NCI-H524 treated with DMSO at 0.1 percent for 48 hours (cell line): Measurements from ENCODE around the gene TRIM33.

Experiments used
- DNase-seq: peaks from one replicate; lab custom pipeline; 2025; lab: John Stamatoyannopoulos, UW

Gene TRIM33

GRCh38 chr1:114511032-114511785 is at the start of gene TRIM33:
TRIM33 (minus strand) TSS chr1:114511203; CDS start chr1:114511076, 127 bp downstream.
- peak; percentile 36 for DNase-seq

GRCh38 chr1:114559356-114559755 is 48.4 kb upstream of the TRIM33 start:
- DNase-seq: no peak

GRCh38 chr1:114558544-114558943 is 47.5 kb upstream of the TRIM33 start:
- DNase-seq: no peak

DNA sequence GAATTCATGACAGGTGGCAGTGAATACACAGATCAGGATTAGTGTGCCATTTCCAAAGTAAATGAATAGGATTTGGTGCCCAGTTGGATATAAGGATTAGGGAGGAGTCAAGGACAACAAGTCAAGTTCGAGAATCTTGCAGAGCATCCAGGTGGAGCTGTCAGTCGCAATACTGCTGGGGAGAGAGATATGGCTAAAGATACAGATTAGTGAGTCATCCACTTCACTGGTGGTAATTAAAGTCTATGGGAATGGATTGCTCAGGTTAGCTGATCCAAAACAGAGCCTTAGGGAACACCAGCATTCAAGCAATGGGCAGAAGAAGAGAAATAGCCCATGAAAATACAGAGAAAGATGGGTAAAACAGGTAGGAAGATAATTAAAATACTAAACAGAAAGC is 43.6 kb upstream of the TRIM33 start:
- peak; percentile 70 for DNase-seq

DNA sequence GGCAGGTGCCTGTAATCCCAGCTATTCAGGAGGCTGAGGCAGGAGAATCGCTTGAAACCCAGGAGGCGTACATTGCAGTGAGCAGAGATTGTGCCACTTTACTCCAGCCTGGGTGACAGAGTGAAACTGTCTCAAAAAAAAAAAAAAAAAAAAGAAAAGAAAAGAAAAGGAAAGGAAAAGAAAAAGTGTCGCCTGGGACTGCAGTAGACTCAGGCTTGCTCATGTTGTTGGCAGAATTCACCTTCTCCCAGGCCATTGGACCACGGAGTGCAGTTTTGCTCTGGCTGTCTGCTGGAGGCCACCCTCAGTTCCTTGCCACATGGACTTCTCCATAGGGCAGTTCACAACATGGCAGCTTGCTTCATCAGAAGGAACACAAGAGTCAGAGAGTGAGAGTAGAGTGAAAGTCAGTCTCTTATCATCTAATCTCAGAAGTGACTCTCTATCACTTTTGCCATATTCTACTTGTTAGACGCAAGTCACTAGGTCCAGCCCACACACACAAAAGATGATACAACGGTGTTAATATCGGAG is 41.2 kb upstream of the TRIM33 start:
- no peak for DNase-seq

DNA sequence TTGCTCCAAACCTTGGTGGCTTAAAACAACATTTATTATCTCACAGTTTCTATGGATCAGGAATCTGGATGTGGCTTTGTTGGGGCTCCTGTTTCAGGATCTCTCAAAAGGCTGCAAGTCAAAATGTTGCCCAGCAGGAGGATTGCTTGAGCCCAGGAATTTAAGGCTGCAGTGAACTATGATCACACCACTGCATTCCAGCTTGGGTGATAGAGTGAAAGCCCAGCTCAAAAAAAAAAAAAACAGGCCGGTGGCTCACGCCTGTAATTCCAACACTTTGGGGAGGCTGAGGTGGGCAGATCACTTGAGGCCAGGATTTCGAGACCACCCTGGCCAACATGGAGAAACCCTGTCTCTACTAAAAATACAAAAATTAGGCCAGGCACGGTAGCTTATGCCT is 40.4 kb upstream of the TRIM33 start:
- no peak for DNase-seq

GRCh38 chr1:114550336-114550735 is 39.3 kb upstream of the TRIM33 start:
- no peak for DNase-seq

GRCh38 chr1:114549137-114549536 is 38.1 kb upstream of the TRIM33 start:
- no peak for DNase-seq

- no peak for DNase-seq
Measured at GRCh38 chr1:114547076-114547475, 36.1 kb upstream of the TRIM33 start.

DNA sequence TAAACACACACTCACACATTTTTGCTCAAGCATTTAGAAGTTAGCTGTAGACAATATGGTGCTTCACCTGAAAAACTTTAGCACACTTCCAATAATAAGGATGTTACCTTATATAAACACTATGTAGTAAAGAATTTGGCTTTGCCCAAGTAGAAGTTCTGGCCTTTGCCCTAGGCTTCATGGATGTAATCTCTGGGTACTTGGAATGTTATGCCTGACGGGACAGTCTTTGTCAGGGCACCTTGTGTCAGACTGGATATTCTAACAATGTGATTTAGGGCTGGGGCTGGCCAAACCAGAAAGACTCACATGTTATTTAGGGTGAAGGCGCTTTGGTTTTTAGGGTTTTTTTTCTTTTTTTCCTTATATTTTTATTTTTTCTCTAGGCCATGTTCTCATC is 34.8 kb upstream of the TRIM33 start:
- DNase-seq: no peak

- DNase-seq: no peak
Measured at GRCh38 chr1:114545315-114545714, 34.3 kb upstream of the TRIM33 start.

DNA sequence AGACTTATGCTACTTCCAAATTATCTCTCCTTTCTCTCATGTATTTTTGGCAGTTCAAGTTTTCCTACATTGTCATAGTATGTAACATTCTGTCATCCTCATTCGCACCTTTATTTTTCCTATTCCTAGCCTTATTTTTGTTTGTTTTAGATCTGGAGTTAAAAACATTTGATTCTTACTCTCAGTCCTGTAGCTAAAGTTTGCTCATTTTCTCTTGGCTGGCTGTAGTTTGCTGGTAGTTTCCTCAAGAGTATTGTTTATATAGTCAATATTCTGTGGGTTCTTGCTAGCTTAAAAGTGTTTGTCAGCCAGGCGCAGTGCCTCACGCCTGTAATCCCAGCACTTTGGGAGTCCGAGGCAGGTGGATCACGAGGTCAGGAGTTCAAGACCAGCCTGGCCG is 29.8 kb upstream of the TRIM33 start:
- DNase-seq: no peak

GRCh38 chr1:114540272-114540671 is 29.3 kb upstream of the TRIM33 start:
- no peak for DNase-seq

- no peak for DNase-seq
Measured at GRCh38 chr1:114536043-114536442, 25.0 kb upstream of the TRIM33 start.

DNA sequence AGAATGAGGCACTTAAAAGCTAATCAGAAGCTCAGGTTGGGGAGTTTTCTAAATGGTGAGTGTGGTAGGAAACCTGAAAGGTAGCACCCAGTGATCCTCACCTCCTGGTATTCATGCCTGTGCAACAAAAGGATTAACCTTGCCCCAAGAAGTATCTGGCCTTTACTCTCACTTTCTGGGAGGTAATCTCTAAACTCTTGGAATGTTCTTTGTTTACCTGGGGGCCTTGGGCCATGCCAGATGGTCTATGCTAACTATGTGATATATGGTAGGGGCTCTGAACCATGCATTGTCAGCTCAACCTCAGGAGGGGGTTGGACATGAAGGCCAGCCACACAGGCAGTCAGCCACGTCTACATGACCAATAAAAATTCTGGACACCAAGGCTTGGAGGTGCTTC is 24.4 kb upstream of the TRIM33 start:
- no peak for DNase-seq

- no peak for DNase-seq
Measured at GRCh38 chr1:114531094-114531493, 20.1 kb upstream of the TRIM33 start.

DNA sequence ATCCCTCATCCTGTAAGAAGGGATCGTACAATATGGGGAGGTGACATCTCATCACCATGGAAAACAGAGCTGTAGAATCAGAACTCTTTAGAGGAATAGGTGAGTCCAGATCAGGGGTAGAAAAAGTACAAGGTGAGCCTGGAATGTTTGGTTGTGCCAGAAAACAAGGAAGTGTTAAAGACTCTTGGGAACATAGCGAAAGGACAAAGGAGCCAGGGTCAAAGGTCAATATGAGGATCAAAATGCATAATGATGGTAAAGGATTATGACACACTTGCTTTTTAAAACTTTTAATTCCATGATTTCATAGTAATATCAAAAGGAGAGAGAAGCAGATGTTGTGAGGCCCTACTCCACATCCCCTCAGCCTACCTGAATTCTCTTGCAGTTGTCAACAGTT is 19.2 kb upstream of the TRIM33 start:
- no peak for DNase-seq

DNA sequence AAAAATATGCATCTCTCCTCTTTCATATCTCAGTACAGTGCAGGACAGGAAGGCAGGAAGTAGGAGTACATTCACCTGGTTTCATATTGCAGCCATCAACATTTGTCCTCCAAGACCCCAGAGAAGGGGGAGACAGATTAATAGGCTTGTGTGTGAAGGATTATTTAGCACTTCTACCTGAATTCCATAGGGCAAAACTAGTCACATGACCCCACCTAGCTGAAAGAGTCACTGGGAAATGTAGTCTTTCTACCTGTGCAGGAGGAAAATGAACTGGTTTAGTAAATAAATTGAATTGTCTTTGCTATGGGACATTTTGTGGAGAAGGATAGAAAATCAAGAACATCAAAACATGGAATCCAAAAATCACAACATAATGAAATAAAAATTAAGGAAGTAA is 13.9 kb upstream of the TRIM33 start:
- DNase-seq: no peak

DNA sequence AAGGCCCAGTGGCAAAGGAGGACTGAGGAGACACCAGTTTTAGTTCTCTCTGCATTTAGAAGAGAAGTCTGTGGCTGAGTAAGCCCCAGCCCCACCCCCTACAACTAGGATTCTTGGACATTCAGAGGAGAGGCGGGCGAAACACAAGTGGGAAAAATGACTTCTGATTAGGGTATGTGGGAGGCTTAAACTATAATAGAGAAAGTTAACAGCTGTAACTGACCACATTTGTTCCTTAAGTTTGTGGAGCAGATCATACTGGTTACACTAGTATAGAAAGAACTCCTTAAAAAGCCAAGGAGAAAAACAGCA is 11.2 kb upstream of the TRIM33 start:
- no peak for DNase-seq

DNA sequence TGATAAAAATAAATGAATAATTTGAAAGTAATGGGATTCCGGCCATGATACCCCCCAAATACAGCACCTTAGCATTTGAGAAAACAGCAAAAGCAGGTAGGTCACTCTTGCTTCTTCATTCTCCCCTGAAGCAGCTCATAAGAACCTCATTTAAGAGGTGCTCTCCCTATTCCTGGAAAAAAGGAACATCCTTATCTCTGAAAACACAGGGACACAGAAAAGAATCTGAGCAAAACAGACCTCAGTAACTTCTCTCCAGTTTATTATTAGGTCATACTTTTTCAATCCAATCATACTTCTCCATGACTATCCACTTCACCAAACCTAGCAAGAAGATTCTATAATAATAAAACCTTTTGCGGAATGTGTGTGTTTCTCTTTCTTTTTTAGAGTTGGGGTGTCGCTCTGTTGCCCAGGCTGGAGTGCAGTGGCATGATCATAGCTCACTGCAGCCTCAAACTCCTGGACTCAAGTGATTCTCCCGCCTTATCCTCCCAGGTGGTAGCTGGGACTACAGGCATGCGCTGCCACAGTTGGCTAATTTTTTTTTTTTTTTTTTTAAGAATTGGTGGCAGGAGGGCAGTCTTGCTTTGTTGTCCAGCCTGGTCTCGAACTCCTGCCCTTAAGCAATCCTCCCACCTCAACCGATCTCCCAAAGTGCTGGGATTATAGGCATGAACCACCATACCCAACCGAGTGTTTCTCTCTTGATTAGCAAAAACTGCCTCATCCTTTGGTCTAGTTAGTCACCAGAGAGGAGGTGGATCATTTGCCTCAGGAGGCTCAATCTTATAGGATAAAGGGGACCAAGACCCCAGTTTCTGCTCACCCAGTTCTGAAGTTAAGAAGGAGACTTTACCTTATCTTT is 10.6 kb upstream of the TRIM33 start:
- DNase-seq: no peak

DNA sequence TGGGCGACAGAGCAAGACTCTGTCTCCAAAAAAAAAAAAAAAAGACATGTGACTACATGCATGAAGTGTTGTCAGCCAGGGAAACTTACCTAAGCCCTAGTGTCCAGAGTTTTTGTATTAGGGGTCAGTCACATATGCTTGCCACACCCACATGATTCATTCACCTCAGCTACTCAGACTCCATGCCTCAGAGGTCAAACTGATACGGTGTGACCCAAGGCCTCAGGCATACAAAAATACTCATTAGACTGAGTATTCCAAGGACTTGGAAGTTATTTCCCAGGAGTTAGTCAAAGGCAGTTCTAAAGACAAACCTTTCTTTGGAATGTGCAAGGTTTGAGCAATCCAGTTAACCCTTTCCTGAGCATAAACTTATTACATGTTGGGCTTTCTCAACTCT is 6.3 kb upstream of the TRIM33 start:
- no peak for DNase-seq

GRCh38 chr1:114512595-114513280 is 1.7 kb upstream of the TRIM33 start:
- DNase-seq: no peak
